Measurements from ENCODE around the gene WFDC12.
"Not testable (repeated sequence)": the region's sequence is repeated elsewhere in the genome, so short reads cannot be mapped to it uniquely, and the experiment has no call there.

The WFDC12 gene

GRCh38 chr20:45139733-45140375, 15.6 kb upstream of the WFDC12 start:
- not testable (repeated sequence) for H3K4me1 ChIP-seq (ENCODE audit: control insufficient read depth, insufficient read depth, low read length); H3K36me3 ChIP-seq (ENCODE audit: control insufficient read depth, insufficient read depth, low read length)

GRCh38 chr20:45138561-45139300, 14.5 kb upstream of the WFDC12 start:
- Histone ChIP-seq H3K27me3 (ENCODE audit: control insufficient read depth, insufficient read depth, low read length) (no peaks in the 10 kb centered on the region), H3K4me1 (ENCODE audit: control insufficient read depth, insufficient read depth, low read length) (no peaks in the 10 kb centered on the region), H3K27ac (ENCODE audit: low read depth, low read length) (no peak overlapping the region), H3K9ac (ENCODE audit: low read length) (no peak overlapping the region), H3K4me3 (ENCODE audit: low read length) (no peak overlapping the region), H3K36me3 (ENCODE audit: control insufficient read depth, insufficient read depth, low read length) (no peaks in the 10 kb centered on the region)

More at GRCh38 chr20:45139733-45140375, 15.6 kb upstream of the WFDC12 start:
- not testable (repeated sequence) for H3K27ac ChIP-seq (ENCODE audit: low read depth, low read length); H3K9ac ChIP-seq (ENCODE audit: low read length); H3K4me3 ChIP-seq (ENCODE audit: low read length); H3K27me3 ChIP-seq (ENCODE audit: control insufficient read depth, insufficient read depth, low read length)

GRCh38 chr20:45136911-45137310, 12.6 kb upstream of the WFDC12 start:
- no peaks in the 10 kb centered on the region for H3K4me1 ChIP-seq (ENCODE audit: control insufficient read depth, insufficient read depth, low read length)
- H3K27me3 ChIP-seq (ENCODE audit: control insufficient read depth, insufficient read depth, low read length), result no peaks in the 10 kb centered on the region
- no peak overlapping the region for H3K4me3 ChIP-seq (ENCODE audit: low read length)

GRCh38 chr20:45128099-45128498, 3.8 kb upstream of the WFDC12 start:
- Histone ChIP-seq H3K4me1 (ENCODE audit: control insufficient read depth, insufficient read depth, low read length) (no peaks in the 10 kb centered on the region), H3K27ac (ENCODE audit: low read depth, low read length) (no peak overlapping the region), H3K27me3 (ENCODE audit: control insufficient read depth, insufficient read depth, low read length) (no peaks in the 10 kb centered on the region), H3K36me3 (ENCODE audit: control insufficient read depth, insufficient read depth, low read length) (no peaks in the 10 kb centered on the region), H3K9ac (ENCODE audit: low read length) (no peak overlapping the region), H3K4me3 (ENCODE audit: low read length) (no peak overlapping the region)

More at GRCh38 chr20:45136911-45137310, 12.6 kb upstream of the WFDC12 start:
- Histone ChIP-seq H3K36me3 (ENCODE audit: control insufficient read depth, insufficient read depth, low read length) (no peaks in the 10 kb centered on the region), H3K27ac (ENCODE audit: low read depth, low read length) (no peak overlapping the region), H3K9ac (ENCODE audit: low read length) (no peak overlapping the region)

GRCh38 chr20:45121388-45121787, 2.9 kb downstream of the WFDC12 start:
- H3K36me3 ChIP-seq (ENCODE audit: control insufficient read depth, insufficient read depth, low read length), result no peaks in the 10 kb centered on the region
- H3K4me1 ChIP-seq (ENCODE audit: control insufficient read depth, insufficient read depth, low read length), result no peaks in the 10 kb centered on the region
- H3K27ac ChIP-seq (ENCODE audit: low read depth, low read length), result no peak overlapping the region
- H3K9ac ChIP-seq (ENCODE audit: low read length), result no peak overlapping the region
- no peak overlapping the region for H3K4me3 ChIP-seq (ENCODE audit: low read length)
- H3K27me3 ChIP-seq (ENCODE audit: control insufficient read depth, insufficient read depth, low read length), result no peaks in the 10 kb centered on the region

- H3K27ac ChIP-seq (ENCODE audit: low read depth, low read length), result no peak overlapping the region
- no peaks in the 10 kb centered on the region for H3K27me3 ChIP-seq (ENCODE audit: control insufficient read depth, insufficient read depth, low read length)
- H3K4me1 ChIP-seq (ENCODE audit: control insufficient read depth, insufficient read depth, low read length), result no peaks in the 10 kb centered on the region
- no peak overlapping the region for H3K9ac ChIP-seq (ENCODE audit: low read length)
- no peaks in the 10 kb centered on the region for H3K36me3 ChIP-seq (ENCODE audit: control insufficient read depth, insufficient read depth, low read length)
- H3K4me3 ChIP-seq (ENCODE audit: low read length), result no peak overlapping the region
These were observed 4.6 kb downstream of the WFDC12 start for GRCh38 chr20:45119556-45120266.

- Histone ChIP-seq H3K27me3 (ENCODE audit: control insufficient read depth, insufficient read depth, low read length) (peaks cover 2% of the 10 kb centered on the region), H3K9ac (ENCODE audit: low read length) (no peak overlapping the region), H3K36me3 (ENCODE audit: control insufficient read depth, insufficient read depth, low read length) (no peaks in the 10 kb centered on the region), H3K27ac (ENCODE audit: low read depth, low read length) (no peak overlapping the region), H3K4me3 (ENCODE audit: low read length) (no peak overlapping the region), H3K4me1 (ENCODE audit: control insufficient read depth, insufficient read depth, low read length) (no peaks in the 10 kb centered on the region)
These were observed 6.2 kb downstream of the WFDC12 start for GRCh38 chr20:45118028-45118427.

GRCh38 chr20:45117581-45117980, 6.7 kb downstream of the WFDC12 start:
- no peaks in the 10 kb centered on the region for H3K36me3 ChIP-seq (ENCODE audit: control insufficient read depth, insufficient read depth, low read length)
- H3K4me1 ChIP-seq (ENCODE audit: control insufficient read depth, insufficient read depth, low read length), result no peaks in the 10 kb centered on the region
- no peak overlapping the region for H3K9ac ChIP-seq (ENCODE audit: low read length)
- H3K27me3 ChIP-seq (ENCODE audit: control insufficient read depth, insufficient read depth, low read length), result peaks cover 2% of the 10 kb centered on the region
- no peak overlapping the region for H3K4me3 ChIP-seq (ENCODE audit: low read length)
- no peak overlapping the region for H3K27ac ChIP-seq (ENCODE audit: low read depth, low read length)

- Histone ChIP-seq H3K36me3 (ENCODE audit: control insufficient read depth, insufficient read depth, low read length) (no peaks in the 10 kb centered on the region), H3K4me1 (ENCODE audit: control insufficient read depth, insufficient read depth, low read length) (no peaks in the 10 kb centered on the region), H3K4me3 (ENCODE audit: low read length) (no peak overlapping the region), H3K9ac (ENCODE audit: low read length) (no peak overlapping the region), H3K27ac (ENCODE audit: low read depth, low read length) (no peak overlapping the region), H3K27me3 (ENCODE audit: control insufficient read depth, insufficient read depth, low read length) (peaks cover 2% of the 10 kb centered on the region)
These were observed 8.4 kb downstream of the WFDC12 start for GRCh38 chr20:45115829-45116228.

GRCh38 chr20:45115386-45115774, 8.9 kb downstream of the WFDC12 start:
- H3K36me3 ChIP-seq (ENCODE audit: control insufficient read depth, insufficient read depth, low read length), result no peaks in the 10 kb centered on the region
- no peaks in the 10 kb centered on the region for H3K4me1 ChIP-seq (ENCODE audit: control insufficient read depth, insufficient read depth, low read length)
- H3K4me3 ChIP-seq (ENCODE audit: low read length), result no peak overlapping the region
- peaks cover 2% of the 10 kb centered on the region for H3K27me3 ChIP-seq (ENCODE audit: control insufficient read depth, insufficient read depth, low read length)
- no peak overlapping the region for H3K9ac ChIP-seq (ENCODE audit: low read length)
- no peak overlapping the region for H3K27ac ChIP-seq (ENCODE audit: low read depth, low read length)

GRCh38 chr20:45114465-45115385, 9.5 kb downstream of the WFDC12 start, which contains the start of gene WFDC5:
TSS of gene WFDC5 (minus strand) at chr20:45115174. CDS start at chr20:45115083, 91 bp downstream.
- Histone ChIP-seq H3K27me3 (ENCODE audit: control insufficient read depth, insufficient read depth, low read length) (peaks cover 2% of the 10 kb centered on the region), H3K4me1 (ENCODE audit: control insufficient read depth, insufficient read depth, low read length) (no peaks in the 10 kb centered on the region), H3K36me3 (ENCODE audit: control insufficient read depth, insufficient read depth, low read length) (no peaks in the 10 kb centered on the region), H3K4me3 (ENCODE audit: low read length) (no peak within 1 kb of the TSS), H3K9ac (ENCODE audit: low read length) (no peak within 1 kb of the TSS), H3K27ac (ENCODE audit: low read depth, low read length) (no peak within 1 kb of the TSS)

- H3K4me3 ChIP-seq (ENCODE audit: low read length), result no peak overlapping the region
- H3K27me3 ChIP-seq (ENCODE audit: control insufficient read depth, insufficient read depth, low read length), result peaks cover 2% of the 10 kb centered on the region
- H3K27ac ChIP-seq (ENCODE audit: low read depth, low read length), result no peak overlapping the region
- no peaks in the 10 kb centered on the region for H3K36me3 ChIP-seq (ENCODE audit: control insufficient read depth, insufficient read depth, low read length)
- H3K9ac ChIP-seq (ENCODE audit: low read length), result no peak overlapping the region
- H3K4me1 ChIP-seq (ENCODE audit: control insufficient read depth, insufficient read depth, low read length), result no peaks in the 10 kb centered on the region
These were observed 10.4 kb downstream of the WFDC12 start for GRCh38 chr20:45113865-45114264.
